K562 (cell line): ENCODE measurements around the gene PEX5L.

Experiments used
- MYC ChIP-seq, 2 experiments: fragments of 250-450 bp in 1 of 2; sonication (Bioruptor Pico) in 1 of 2; IDR thresholded peaks; 2 replicates each; pipeline versions ENCODE4 v1.5.1 to v1.6.1; 2012 to 2021; ENCODE audit warnings: low read depth in 2 of 2, borderline replicate concordance in 1 of 2, improper control_type of control experiment in 1 of 2, low read length in 1 of 2, mild to moderate bottlenecking in 1 of 2, moderate library complexity in 1 of 2
- NR2C1 ChIP-seq, 2 experiments: fragments of 450-650 bp; IDR thresholded peaks; 2 replicates each; pipeline ENCODE4 v1.6.1; 2017; ENCODE audit warnings: mild to moderate bottlenecking in 2 of 2, antibody characterized with exemption in 1 of 2, inconsistent platforms in 1 of 2, missing compliant biosample characterization in 1 of 2, missing genetic modification characterization in 1 of 2
- SAFB2 ChIP-seq: fragments of 200-400 bp; formaldehyde crosslinking; IDR thresholded peaks from 2 replicates; pipeline ENCODE4 v1.6.1; 2018; ENCODE audit warnings: borderline replicate concordance, low read length, low read depth, moderate library complexity; ENCODE audit not compliant: severe bottlenecking
- SAP30 ChIP-seq: fragments of 200-600 bp; sonication (generic); IDR thresholded peaks from 2 replicates; pipeline ENCODE4 v1.6.1; 2012; ENCODE audit warnings: borderline replicate concordance, low read depth, mild to moderate bottlenecking, moderate library complexity, low read length, control low read depth, inconsistent platforms; ENCODE audit not compliant: insufficient read depth, poor library complexity, severe bottlenecking
- YY1 ChIP-seq, 3 experiments: IDR thresholded peaks; 2 replicates each; pipeline ENCODE4 v1.6.1; 2011; ENCODE audit warnings: low read length in 2 of 3, mild to moderate bottlenecking in 2 of 3, moderate library complexity in 2 of 3, borderline replicate concordance in 1 of 3, control low read depth in 1 of 3, low read depth in 1 of 3; ENCODE audit not compliant: insufficient read depth in 3 of 3, insufficient replicate concordance in 2 of 3, control insufficient read depth in 1 of 3, insufficient read length in 1 of 3; ENCODE audit errors: extremely low read depth in 1 of 3
- ZNF644 ChIP-seq: fragments of 200-800 bp; sonication (Bioruptor generic); IDR thresholded peaks from 2 replicates; pipeline ENCODE4 v1.6.1; 2016; ENCODE audit warnings: low read depth, missing genetic modification characterization, missing compliant biosample characterization
- ZNF778 ChIP-seq: fragments of 450-650 bp; formaldehyde crosslinking; IDR thresholded peaks from 2 replicates; pipeline ENCODE4 v1.4.0; 2020; ENCODE audit warnings: mild to moderate bottlenecking, moderate library complexity
- TF ChIP-seq, protein P1 (sequence below), 3 experiments: IDR thresholded peaks in 2 of 3; conservative IDR thresholded peaks in 1 of 3; 2 replicates each; pipeline ENCODE4 v1.5.1; 2011 to 2012; ENCODE audit warnings: low read length in 3 of 3, mild to moderate bottlenecking in 3 of 3, control low read depth in 2 of 3, improper control_type of control experiment in 1 of 3, inconsistent platforms in 1 of 3, low read depth in 1 of 3, mixed read lengths in 1 of 3, moderate library complexity in 1 of 3; ENCODE audit not compliant: insufficient read depth in 2 of 3

DNA sequence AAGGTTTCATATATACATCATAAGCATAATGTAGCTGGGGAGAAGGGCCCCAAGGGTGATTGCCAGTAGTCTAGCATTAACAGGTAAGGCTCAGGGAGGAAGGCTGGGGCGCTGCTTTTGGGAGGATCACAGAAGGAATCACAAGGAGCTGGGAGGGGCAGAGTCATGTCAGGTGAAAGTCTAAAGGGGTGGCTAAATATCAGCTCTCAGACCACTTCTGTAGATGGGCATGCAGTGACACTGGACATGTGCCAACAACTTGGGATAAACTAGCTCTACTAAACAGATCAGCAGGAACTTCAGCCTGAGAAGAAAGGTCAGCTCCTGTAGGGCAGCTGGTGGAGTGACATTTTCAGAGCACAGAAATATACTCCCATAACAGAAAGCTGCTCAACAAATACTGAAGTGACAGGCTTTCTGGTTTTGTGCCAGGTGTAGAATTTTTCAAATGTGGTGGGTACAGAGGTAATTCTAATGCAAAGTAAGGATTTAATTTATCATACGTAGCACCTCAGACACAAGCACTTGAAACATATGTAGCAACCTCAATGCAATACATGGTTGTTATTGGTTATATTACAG lies 79.4 kb downstream of the PEX5L start:
- TF ChIP-seq ZNF644 (tag) = no peak
- TF ChIP-seq YY1 (IDR thresholded peaks at IDR 0.05; ENCODE audit: borderline replicate concordance in 1 of 3, control insufficient read depth in 1 of 3, extremely low read depth in 1 of 3, insufficient read depth in 3 of 3, insufficient read length in 1 of 3, insufficient replicate concordance in 2 of 3, low read depth in 1 of 3, low read length in 2 of 3) = no peak
- TF ChIP-seq, protein P1, sequence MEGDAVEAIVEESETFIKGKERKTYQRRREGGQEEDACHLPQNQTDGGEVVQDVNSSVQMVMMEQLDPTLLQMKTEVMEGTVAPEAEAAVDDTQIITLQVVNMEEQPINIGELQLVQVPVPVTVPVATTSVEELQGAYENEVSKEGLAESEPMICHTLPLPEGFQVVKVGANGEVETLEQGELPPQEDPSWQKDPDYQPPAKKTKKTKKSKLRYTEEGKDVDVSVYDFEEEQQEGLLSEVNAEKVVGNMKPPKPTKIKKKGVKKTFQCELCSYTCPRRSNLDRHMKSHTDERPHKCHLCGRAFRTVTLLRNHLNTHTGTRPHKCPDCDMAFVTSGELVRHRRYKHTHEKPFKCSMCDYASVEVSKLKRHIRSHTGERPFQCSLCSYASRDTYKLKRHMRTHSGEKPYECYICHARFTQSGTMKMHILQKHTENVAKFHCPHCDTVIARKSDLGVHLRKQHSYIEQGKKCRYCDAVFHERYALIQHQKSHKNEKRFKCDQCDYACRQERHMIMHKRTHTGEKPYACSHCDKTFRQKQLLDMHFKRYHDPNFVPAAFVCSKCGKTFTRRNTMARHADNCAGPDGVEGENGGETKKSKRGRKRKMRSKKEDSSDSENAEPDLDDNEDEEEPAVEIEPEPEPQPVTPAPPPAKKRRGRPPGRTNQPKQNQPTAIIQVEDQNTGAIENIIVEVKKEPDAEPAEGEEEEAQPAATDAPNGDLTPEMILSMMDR (IDR thresholded peaks at IDR 0.05 in 2 of 3, conservative IDR thresholded peaks at IDR 0.05 in 1 of 3; ENCODE audit: insufficient read depth in 2 of 3, low read depth in 1 of 3, low read length in 3 of 3) = no peak
- no peak for TF ChIP-seq MYC (IDR thresholded peaks at IDR 0.05; ENCODE audit: low read depth, low read length)
- TF ChIP-seq MYC (CRISPR knock-in tag; IDR thresholded peaks at IDR 0.05; ENCODE audit: borderline replicate concordance, low read depth) = no peak
- TF ChIP-seq ZNF778 (CRISPR knock-in tag) = no peak
- no peak for TF ChIP-seq NR2C1 (IDR thresholded peaks at IDR 0.05)
- no peak for TF ChIP-seq NR2C1 (tag; IDR thresholded peaks at IDR 0.05)
- TF ChIP-seq SAP30 = no peak
- no peak for TF ChIP-seq SAFB2
